GM21515 (cell line): ENCODE data around the gene WDR6.
A peak's percentile ranks its signal among the peaks of the same experiment; 100 is the strongest.
"Not testable (repeated sequence)": the region's sequence is repeated elsewhere in the genome, so short reads cannot be mapped to it uniquely, and the experiment has no call there.

ENCODE experiments used
- ATAC-seq: cut with Tn5 transposase; IDR thresholded peaks from one replicate; pipeline ENCODE4 v1.9.1; 2021; ENCODE audit not compliant: unreplicated experiment

Gene WDR6

DNA sequence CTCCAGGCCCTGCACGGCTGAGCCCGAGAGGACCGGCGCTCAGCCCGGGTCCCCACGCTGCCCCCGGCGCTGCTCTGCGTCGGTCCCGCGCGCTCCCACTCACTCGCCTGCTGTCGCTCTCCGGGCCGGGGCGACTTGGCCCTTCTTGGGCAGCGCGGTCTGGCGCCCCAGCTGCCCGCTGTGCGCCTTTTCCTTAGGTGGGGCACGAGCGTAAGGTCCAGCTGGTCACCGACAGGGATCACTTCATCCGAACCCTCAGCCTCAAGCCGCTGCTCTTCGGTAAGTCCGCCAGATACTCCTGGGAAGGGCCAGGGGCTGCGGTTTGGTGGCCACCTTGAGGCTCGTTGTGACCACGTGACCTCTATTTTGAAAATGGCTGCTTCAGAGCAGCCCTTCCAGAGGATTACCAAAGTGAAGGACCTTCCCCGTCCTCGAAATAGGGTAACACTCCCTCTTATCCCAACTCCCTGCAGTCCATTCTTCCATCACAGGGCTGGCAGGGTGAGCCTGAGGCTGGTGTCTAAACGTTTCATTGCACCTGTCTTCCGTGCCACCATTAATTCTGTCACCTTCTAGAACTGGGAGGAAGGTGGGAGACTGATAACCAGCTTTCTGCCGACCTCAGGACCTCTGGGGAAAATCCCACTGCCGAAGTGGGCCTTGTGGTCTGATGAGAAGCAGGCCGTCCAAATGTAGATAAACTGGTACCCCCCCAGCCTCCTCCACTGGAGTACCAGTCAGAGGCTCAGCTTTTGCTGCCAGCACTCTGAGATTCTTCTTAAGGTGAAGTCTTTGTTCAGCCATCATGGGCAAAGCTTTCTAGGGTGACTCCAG lies 16.3 kb upstream of the WDR6 start:
- ATAC-seq: no peak

DNA sequence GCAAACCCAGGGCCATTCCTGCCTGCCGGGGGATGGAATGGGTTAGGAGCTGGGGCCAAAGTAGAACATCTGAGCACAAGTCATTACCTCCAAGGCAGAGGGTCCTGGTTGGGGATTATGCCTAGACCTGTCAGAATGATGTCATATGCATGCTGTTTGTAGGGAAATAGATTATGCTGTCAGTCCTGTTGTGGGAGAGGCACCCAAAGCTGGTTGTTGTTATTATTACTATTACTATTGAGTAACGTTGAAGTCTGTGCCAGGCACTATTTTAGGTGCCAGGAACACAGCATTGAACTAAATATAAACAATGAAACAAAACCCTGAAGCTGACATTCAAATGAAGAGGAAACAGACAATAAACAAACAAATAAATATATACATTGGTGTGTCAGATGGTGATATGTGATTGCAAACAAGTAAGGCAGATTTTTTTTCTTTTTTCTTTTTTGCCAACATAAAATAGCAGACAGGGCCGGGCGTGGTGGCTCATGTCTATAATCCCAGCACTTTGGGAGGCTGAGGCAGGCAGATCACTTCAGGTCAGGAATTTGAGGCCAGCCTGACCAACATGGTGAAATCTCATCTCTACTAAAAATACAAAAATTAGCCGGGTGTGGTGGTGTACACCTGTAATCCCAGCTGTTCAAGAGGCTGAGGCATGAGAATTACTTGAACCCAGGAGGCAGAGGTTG lies 15.2 kb upstream of the WDR6 start:
- no peak for ATAC-seq

DNA sequence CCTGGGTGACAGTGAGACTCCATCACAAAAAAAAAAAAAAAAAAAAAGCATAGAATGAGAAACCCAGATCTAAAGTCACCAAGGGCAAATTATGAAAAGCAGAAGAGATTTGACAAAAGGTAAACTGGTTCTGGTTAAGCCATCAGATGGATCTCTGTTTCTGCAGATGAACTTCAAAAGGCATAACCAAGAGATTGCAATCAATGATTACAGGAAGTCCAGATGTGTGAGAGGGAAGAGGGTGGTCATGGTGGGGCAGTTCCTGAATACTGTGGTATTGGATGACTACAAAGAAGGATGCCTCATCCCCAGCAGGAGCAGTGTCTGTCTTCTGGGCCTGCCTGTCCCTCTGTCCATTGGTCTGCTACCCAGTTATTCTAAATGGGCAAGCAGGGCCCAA lies 13.4 kb upstream of the WDR6 start:
- no peak for ATAC-seq

DNA sequence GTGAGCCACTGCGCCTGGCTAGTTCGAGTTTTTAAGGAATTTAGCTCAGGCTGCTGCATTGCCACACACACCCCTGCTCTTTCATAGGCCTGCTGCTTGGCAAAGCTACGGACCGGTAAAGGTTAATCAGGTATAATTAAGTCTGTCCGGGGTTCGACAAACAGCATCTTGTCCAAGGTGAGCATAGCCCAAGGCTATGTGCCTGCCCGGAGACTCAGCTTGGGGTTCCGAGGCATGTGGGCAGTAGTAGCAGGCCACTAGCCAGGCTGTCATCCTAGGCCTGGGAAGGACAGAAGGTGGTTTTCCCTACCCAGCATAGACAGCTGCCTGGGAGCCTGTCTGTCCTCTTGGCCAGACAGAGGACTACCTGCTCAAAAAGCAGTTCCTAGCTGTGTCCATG lies 10.6 kb upstream of the WDR6 start:
- no peak for ATAC-seq

DNA sequence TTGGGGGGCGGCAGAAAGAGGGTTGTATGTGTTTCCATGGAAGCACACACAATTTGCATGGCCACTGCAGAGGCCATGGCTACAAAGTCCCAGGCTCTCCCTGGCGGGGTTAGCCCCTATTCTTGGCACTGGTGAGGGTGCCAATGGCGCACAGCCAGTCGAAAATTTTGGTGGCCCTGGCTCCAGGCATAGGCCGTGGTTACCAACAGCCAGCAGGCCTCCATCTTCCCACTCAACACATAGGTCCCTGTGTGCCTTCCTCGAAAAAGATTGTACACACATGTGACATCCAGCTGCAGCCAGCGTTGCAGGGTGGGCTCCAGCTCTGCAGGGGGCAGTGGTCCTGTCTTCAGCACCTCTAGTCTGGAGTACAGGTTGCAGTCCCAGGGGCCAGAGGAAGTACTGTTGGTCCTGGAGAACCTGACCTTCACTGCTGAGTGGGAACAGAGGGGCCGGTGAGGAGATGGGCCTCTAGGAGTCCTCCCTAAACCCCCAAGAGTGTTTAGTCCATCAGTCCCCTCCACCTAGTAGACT lies 10.0 kb upstream of the WDR6 start:
- no peak for ATAC-seq

DNA sequence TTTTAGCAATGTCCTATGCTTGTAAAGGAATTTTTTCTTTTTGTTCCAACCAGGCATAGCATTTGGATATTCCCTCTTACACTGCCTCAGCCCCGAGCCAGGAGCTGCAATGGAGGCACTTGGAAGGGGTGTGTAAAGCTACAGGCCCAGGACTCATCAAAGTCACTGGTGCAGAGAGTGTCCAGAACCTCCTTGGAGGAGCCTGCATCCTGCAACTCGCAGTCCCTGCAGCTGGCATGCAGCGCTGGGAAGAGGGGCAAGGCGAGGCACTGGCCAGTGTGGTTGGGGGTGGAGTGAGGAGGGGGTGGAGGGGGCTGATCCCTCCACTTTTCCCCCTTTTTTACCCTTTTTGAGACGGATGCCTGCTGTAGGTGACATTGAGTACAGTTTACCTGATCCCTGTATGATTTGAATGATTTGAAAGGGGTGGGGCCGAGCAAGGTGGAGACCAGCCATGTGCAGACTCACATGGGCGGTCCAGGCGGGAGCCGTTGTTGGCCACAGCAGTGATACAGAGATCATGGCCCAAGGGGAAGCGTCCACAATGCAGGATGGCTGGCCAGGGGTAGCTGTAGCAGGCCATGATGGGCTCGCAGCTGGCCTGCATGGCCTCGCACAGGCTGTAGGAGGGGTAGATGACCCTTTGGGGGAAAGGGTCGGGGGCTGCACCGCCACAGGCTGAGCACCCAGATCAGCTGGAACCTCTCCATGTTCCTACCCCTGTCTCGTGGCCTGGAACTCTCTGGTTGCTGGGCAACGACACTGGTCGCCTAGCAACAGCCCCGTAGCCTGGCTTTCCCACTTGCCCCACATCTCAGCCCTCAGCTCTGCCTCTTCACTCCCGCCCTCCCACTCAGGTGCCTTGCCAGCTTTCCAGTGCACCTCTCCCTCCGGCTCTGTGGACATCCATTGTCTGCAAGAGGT lies 9.2 kb upstream of the WDR6 start:
- ATAC-seq: no peak

DNA sequence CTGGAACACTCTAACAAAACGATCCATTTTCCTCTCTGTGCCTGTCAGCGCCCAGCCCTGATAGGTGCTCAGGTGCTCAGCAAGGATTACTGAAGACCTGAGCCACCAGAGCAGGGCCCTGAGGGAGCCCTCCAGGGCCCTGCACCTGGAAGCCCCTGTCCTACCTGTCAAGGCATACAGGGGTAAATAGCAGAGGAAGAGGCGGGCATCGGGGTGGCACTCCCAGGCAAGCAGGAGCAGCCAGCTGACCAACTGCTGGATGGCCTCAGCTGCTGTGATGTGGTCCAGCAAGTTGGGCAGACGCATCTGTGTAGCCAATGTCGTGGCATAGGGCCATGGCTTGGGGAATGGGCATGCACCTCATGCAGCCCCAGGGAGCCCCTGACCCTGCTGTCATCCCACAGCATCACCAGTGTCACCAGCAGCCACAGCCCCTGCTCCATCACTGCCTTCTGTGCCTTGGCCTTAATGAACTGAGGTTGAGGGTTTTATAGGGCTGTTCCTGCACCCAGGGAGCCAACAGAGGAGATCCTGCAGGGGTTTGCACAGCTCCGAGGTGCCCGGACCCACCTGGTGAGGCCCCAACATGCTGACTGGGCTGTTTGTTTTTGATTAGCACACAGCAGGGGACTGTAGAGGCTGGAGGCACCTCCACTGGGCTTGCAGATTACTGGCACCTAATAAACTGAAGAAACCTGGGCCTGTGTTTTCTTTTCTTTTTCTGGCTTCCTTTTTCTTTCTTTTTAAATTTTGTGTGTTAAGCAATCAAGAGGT lies 7.9 kb upstream of the WDR6 start:
- no peak for ATAC-seq

DNA sequence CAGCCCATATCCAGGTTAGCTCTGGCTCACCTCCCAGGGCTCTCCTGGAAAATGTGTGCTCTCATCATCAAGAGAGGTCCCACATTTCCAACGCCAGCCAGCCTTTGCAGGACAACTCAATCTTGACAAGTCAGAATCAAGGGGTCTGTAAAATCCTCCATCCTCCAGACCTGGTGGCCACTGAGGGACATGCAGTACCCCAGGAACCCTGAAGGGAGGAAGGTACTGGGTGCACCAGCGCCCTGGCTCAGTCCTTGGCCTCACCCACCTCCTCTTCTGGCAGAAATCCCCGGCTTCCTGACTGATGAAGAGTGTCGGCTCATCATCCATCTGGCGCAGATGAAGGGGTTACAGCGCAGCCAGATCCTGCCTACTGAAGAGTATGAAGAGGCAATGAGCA lies 6.0 kb upstream of the WDR6 start:
- ATAC-seq: no peak

DNA sequence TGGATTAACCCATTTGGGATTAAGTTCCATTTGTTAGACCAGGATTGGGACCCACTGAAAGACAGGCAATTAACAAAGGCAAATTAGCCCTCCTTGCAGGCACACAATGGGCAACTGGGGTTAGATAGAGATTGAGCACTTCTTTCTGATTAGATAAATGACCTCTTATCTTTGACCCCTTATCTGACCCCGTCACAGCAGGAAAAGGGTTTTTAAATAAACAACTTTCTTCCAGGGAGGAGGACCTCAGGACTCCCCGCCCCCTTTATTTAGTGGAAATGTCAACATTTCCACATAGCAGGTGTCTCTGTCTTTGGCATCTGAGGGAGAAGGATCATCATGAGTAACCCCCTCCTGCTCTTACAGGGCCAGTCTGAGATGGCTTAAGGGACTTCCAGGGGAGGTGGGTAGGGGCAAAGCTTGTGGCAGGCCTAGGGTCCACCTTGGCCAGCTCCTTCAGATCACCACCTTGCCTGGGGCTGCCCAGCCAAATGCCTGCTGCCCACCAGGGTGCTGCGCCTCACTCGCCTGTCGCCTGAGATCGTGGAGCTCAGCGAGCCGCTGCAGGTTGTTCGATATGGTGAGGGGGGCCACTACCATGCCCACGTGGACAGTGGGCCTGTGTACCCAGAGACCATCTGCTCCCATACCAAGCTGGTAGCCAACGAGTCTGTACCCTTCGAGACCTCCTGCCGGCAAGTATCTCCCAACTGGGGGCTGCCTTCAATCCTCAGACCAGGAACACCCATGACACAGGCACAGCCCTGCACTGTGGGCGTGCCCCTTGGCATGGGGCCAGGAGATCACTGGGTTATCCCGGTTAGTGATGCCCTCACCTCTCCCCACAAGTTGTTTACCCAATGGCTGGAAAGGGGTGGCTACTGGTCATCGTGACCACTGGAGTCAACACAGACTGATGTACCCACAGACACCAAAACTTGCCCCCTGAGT lies 2.6 kb upstream of the WDR6 start:
- no peak for ATAC-seq

DNA sequence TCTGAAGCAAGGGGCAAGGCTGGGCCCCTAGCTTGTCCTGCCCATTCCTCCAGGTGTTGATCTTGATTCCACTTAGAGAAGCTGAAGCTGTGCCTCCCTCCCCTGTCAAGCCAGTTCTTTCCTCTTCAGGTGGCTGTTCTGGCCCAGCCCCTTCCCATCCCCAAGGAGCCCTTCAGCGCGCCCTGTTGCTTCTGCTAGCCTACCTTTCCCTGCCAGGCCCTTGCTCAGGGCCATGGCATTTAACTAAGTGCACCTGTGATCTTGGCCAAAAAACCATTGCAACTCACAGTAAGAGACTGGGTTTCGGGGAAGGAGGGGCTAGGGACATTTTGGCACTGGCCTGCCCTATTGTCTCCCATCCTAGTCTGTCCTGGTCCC lies 1.9 kb upstream of the WDR6 start:
- ATAC-seq: no peak

DNA sequence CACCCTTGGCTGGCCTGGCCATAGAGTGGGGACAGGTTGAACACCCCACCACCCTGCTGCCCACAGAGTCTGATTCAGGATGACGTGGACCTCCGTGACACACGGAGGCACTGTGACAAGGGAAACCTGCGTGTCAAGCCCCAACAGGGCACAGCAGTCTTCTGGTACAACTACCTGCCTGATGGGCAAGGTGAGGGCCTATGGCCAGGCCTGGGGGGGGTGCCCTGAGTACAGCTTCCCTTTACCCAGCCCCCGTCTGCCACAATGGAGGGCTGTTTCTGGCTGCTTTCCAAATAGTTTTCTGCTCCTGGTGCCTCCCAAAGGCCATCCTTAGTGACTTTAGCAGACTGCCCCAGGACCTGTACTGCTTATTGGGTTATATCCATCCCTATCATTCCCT lies 1.2 kb upstream of the WDR6 start:
- ATAC-seq: no peak

DNA sequence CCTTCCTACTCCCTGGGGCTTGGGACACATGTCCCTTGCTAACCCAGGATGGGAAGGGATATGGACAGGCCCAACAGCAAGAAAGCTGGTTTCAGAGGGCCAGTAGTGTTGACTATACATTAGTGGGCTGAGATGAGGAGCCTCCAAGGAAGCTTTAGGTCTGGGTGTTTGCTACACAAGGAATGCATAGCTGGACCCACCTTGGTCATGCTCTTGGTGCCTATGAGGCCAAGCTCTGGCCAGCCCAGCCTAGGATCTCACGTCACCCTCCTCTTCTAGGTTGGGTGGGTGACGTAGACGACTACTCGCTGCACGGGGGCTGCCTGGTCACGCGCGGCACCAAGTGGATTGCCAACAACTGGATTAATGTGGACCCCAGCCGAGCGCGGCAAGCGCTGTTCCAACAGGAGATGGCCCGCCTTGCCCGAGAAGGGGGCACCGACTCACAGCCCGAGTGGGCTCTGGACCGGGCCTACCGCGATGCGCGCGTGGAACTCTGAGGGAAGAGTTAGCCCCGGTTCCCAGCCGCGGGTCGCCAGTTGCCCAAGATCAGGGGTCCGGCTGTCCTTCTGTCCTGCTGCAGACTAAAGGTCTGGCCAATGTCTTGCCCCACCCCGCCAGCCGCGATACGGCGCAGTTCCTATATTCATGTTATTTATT lies 653 bp upstream of the WDR6 start:
- ATAC-seq: no peak

DNA sequence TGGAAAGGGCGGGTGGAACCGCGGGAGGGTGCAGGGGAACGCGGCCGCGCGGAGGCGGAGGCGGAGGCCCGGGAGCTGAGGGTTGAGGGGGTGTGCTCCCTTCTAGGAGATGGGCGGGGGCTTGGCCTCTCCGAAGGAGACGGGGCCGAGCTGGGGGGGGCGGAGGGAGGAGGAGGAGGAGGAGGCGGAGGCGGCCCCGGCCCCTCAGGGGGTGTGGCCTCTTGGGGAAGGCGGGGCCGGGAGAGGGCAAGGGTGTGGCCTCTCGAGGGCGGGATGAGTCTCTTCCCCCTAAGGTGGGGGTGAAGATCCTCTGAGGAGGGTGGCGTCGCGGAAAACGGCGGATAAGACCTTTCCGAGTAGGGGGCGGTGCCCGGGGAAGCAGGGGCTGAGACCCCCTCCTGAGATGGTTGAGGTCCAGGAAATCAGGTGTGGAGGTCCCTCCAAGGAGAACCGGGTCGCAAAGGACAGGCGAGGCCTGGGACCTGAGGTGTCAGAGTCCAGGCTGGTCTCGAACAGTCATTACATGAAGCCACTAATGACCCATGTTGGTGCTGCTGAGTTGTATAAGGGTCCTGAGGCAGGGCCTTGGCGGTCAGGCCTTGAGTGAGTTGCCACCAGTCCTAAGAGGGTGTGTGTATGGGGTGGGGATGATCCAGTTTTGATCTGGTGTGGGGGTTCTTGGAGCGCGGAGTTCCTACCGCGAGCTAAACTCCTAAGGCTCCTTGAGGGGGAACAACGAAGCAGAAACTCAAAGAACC lies 759 bp downstream of the WDR6 start:
- ATAC-seq: peak; percentile 44

DNA sequence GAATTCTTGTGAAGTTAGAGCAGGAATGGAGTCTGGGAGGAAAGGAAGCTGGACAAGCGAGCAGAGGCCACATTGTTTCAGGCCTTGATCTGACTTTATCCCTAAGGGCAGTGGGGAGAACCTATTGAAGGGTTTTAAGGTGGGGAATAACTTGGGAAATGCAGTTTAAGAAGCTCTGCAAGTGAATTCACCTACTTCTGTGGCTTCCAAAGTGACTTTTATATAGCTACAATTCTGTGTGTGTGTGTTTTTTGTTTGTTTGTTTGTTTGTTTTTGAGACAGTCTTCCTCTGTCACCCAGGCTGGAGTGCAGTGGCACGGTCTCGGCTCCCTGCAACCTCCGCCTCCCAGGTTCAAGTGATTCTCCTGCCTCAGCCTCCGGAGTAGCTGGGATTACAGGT lies 1.4 kb downstream of the WDR6 start:
- ATAC-seq: not testable (repeated sequence)

DNA sequence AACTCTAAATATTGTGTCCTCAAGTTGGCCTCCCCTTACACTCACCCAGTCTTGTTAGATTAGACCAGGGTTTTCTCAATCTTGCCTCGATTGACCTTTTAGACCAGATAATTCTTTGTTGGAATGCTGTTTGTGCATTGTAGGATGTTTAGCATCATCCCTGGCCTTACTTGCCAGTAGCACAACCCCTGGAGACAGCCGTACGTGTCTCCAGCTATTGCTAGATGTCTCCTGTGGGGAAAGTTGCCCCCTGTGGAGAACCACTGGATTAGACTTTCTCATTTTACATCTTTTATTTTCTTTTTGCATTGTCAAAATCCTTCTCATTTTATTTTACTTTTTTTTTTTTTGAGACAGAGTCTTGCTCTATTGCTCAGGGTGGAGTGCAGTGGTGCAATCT lies 2.2 kb downstream of the WDR6 start:
- no peak for ATAC-seq

DNA sequence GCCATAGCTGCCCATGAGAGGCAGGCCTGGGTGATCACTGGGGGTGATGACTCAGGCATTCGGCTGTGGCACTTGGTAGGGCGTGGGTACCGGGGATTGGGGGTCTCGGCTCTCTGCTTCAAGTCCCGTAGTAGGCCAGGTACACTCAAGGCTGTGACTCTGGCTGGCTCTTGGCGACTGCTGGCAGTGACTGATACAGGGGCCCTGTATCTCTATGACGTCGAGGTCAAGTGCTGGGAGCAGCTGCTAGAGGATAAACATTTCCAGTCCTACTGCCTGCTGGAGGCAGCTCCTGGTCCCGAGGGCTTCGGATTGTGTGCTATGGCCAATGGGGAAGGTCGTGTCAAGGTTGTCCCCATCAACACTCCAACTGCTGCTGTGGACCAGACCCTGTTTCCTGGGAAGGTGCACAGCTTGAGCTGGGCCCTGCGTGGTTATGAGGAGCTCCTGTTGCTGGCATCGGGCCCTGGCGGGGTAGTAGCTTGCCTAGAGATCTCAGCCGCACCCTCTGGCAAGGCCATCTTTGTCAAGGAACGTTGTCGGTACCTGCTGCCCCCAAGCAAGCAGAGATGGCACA lies 5.3 kb downstream of the WDR6 start:
- no peak for ATAC-seq

DNA sequence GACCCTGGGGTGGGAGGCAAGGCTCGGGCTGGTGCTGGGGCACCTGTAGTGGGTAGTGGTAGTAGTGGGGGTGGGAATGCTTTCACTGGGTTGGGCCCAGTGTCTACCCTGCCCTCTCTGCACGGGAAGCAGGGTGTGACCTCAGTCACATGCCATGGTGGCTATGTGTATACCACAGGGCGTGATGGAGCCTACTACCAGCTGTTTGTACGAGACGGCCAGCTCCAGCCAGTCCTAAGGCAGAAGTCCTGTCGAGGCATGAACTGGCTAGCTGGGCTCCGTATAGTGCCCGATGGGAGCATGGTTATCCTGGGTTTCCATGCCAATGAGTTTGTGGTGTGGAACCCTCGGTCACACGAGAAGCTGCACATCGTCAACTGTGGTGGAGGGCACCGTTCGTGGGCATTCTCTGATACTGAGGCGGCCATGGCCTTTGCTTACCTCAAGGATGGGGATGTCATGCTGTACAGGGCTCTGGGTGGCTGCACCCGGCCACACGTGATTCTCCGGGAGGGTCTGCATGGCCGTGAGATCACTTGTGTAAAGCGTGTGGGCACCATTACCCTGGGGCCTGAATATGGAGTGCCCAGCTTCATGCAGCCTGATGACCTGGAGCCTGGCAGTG lies 6.0 kb downstream of the WDR6 start:
- ATAC-seq: no peak
